ENCODE data around the gene CKMT1A.
"Not testable (repeated sequence)": the region's sequence is repeated elsewhere in the genome, so short reads cannot be mapped to it uniquely, and the experiment has no call there.

GRCh38 chr15:43659727-43660126 lies 33.9 kb upstream of the CKMT1A start:
- TF ChIP-seq REST (IDR thresholded peaks at IDR 0.05; ENCODE audit: low read depth); EZH2phosphoT487 (IDR thresholded peaks at IDR 0.05; ENCODE audit: borderline replicate concordance); POLR2A (IDR thresholded peaks at IDR 0.05; ENCODE audit: borderline replicate concordance, extremely low read depth, insufficient read depth, insufficient read length); CTCF (IDR thresholded peaks at IDR 0.05 in 2 of 3, conservative IDR thresholded peaks at IDR 0.05 in 1 of 3; ENCODE audit: borderline replicate concordance in 1 of 3, insufficient read depth in 1 of 3, low read depth in 2 of 3, low read length in 2 of 3); SRF (IDR thresholded peaks at IDR 0.05; ENCODE audit: low read depth): not testable (repeated sequence)

Measured in HCT116 (cell line).